ENCODE results near the gene ALDH3B2.

ALDH3B2 gene

DNA sequence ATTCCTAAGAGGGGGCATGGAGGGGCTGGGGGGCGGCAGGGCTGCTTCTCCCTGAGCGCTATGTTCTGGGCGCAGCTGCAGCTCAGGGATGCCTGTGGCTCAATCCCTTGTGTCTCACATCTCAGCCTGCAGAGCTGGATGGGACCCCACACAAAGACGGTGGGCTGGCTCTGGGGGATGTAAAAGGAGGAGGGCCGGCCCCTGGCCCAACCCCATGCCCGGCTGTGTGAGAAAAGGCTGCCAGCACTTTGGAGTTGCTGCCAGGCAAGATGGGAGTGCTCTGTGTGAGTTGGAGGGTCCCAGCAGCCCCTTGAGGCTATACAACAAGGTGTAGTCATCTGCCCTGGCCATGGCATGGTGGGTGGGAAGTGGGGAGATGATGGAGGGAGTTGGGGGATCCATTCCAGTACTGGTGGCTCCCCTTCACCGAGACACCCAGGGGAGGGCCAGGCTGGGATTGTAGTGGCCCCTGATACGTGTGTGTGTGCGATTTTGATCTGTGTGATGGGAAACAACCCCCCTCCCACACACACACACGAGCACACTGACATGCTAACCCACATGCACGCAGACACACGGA lies 33.6 kb downstream of the ALDH3B2 start:
- TF ChIP-seq POLR2AphosphoS5 (IDR thresholded peaks at IDR 0.05; ENCODE audit: low read depth, low read length) = no peak
- no peak for TF ChIP-seq SIN3A (IDR thresholded peaks at IDR 0.05; ENCODE audit: borderline replicate concordance, insufficient read depth, low read length)
- TF ChIP-seq TAF1 (IDR thresholded peaks at IDR 0.05; ENCODE audit: borderline replicate concordance, insufficient read depth, low read length) = no peak
- no peak for TF ChIP-seq FOXP2 (optimal IDR thresholded peaks at IDR 0.05; ENCODE audit: borderline replicate concordance, extremely low read depth, extremely low read length, insufficient read depth)
- TF ChIP-seq, protein P1, sequence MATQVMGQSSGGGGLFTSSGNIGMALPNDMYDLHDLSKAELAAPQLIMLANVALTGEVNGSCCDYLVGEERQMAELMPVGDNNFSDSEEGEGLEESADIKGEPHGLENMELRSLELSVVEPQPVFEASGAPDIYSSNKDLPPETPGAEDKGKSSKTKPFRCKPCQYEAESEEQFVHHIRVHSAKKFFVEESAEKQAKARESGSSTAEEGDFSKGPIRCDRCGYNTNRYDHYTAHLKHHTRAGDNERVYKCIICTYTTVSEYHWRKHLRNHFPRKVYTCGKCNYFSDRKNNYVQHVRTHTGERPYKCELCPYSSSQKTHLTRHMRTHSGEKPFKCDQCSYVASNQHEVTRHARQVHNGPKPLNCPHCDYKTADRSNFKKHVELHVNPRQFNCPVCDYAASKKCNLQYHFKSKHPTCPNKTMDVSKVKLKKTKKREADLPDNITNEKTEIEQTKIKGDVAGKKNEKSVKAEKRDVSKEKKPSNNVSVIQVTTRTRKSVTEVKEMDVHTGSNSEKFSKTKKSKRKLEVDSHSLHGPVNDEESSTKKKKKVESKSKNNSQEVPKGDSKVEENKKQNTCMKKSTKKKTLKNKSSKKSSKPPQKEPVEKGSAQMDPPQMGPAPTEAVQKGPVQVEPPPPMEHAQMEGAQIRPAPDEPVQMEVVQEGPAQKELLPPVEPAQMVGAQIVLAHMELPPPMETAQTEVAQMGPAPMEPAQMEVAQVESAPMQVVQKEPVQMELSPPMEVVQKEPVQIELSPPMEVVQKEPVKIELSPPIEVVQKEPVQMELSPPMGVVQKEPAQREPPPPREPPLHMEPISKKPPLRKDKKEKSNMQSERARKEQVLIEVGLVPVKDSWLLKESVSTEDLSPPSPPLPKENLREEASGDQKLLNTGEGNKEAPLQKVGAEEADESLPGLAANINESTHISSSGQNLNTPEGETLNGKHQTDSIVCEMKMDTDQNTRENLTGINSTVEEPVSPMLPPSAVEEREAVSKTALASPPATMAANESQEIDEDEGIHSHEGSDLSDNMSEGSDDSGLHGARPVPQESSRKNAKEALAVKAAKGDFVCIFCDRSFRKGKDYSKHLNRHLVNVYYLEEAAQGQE (IDR thresholded peaks at IDR 0.05; ENCODE audit: insufficient read depth in 1 of 2, low read depth in 2 of 2, low read length in 2 of 2) = no peak

DNA sequence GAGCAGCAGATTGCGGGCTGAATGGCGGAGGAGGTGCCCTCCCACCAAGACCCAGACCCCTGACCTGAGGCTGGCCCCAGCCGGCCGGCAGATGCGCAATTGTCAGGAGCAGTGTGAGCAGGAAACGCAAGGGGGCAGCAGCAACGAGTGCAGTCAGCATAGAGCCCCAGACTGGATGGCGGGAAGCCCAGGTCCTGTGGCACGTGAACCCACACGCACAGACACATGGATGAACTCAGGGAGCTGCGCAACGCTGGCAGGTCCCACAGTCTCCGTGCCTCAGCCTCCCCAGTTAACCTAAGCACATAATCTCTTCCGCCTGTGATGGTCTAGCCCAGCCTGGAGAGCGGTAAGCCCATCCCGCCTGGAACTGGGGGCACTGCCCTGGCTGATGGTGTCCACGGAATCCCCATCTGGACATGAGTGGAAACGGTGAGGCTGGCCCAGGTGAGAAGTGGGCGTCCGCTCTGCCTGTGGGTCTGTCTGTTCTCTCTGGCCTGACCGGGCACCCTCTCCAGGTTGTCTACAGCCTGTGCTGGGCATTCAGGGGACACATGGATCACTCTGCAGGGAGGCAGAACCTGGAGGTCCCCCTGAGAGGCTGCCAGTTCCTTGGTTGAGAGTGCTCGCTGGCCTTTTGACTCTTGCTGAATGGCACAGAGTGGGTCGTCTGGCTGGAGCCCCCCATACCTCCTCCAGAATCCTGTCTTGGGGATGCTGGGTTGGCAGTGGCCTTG lies 34.2 kb downstream of the ALDH3B2 start:
- TF ChIP-seq SIN3A (IDR thresholded peaks at IDR 0.05; ENCODE audit: borderline replicate concordance, insufficient read depth, low read length) (no peak), FOXP2 (optimal IDR thresholded peaks at IDR 0.05; ENCODE audit: borderline replicate concordance, extremely low read depth, extremely low read length, insufficient read depth) (no peak), POLR2AphosphoS5 (IDR thresholded peaks at IDR 0.05; ENCODE audit: low read depth, low read length) (no peak), TAF1 (IDR thresholded peaks at IDR 0.05; ENCODE audit: borderline replicate concordance, insufficient read depth, low read length) (no peak)
- TF ChIP-seq, protein P1 (IDR thresholded peaks at IDR 0.05; ENCODE audit: insufficient read depth in 1 of 2, low read depth in 2 of 2, low read length in 2 of 2) = no peak

DNA sequence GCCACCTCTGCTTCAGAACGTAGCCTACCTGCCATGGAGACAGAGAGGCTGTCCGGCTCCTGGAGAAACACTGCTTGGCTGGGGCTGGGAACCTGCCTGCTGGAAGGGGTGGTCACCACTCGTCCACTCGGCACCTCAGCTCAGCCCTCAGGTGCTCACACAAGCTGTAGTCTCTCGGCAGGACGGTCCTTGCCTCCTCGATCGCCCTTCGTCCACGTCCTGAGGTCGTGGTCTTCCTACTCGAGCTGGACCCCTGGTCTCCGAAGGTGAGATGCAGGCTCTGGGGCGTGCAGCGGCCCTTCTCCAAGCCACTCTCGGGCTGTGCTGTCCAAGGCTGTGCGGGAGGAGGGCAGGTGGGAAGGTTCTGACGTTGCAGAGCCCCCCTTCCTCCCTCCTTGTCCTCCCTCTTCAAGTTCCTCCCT lies 35.0 kb downstream of the ALDH3B2 start, which contains the start of gene TBX10:
TSS of gene TBX10 (minus strand) at position 326 of the 422 bp plus-strand sequence. CDS start at position 35, 291 bp downstream.
- TF ChIP-seq SIN3A (IDR thresholded peaks at IDR 0.05; ENCODE audit: borderline replicate concordance, insufficient read depth, low read length) = no peak
- TF ChIP-seq, protein P1 (IDR thresholded peaks at IDR 0.05; ENCODE audit: insufficient read depth in 1 of 2, low read depth in 2 of 2, low read length in 2 of 2) = no peak
- no peak for TF ChIP-seq TAF1 (IDR thresholded peaks at IDR 0.05; ENCODE audit: borderline replicate concordance, insufficient read depth, low read length)
- TF ChIP-seq POLR2AphosphoS5 (IDR thresholded peaks at IDR 0.05; ENCODE audit: low read depth, low read length) = no peak
- no peak for TF ChIP-seq FOXP2 (optimal IDR thresholded peaks at IDR 0.05; ENCODE audit: borderline replicate concordance, extremely low read depth, extremely low read length, insufficient read depth)

DNA sequence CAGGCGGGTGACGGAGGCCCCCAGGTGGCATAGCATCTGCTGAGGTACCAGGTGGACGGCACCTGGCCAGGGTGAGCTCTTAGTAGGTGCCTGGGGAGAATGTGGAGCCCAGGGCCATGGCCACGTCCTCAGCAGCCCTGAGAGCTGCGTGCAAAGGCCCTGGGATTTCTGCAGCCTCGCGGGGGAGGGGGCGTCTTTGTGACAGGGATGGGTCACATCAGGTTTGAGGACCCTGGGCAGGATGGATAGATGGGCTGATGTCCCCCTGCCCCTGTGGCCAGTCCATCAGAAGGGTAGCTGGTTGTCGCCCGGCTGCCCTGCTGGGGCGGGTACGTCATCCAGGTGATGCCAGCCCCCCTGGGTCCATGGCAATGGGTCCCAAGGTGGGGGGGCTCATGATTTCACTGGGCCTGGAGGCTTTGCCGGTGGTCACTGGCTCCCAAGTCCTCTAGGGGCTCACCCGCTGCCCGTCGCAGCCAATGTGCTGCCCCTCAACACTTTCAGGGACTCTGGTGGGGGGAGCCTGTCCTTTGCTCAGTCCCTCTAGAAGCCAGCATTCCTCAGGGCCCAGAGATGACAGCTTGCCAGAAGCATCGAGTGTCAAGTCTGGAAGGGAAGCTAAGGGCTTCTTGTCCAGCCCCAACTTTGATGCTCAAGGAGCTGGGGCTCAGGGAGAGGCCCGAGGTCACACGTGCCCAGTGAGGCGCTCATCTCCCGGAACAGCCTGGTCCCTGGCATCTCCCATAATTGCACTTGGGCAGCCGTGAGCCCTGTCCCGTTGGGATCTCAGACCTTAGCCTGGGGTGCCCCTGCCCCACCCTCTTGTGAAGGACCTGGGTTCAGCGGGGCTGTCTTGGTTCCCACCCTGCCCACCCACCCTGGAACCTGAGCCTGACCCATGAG lies 35.6 kb downstream of the ALDH3B2 start:
- TF ChIP-seq FOXP2 (optimal IDR thresholded peaks at IDR 0.05; ENCODE audit: borderline replicate concordance, extremely low read depth, extremely low read length, insufficient read depth) (no peak), TAF1 (IDR thresholded peaks at IDR 0.05; ENCODE audit: borderline replicate concordance, insufficient read depth, low read length) (no peak), POLR2AphosphoS5 (IDR thresholded peaks at IDR 0.05; ENCODE audit: low read depth, low read length) (no peak), SIN3A (IDR thresholded peaks at IDR 0.05; ENCODE audit: borderline replicate concordance, insufficient read depth, low read length) (no peak)
- TF ChIP-seq, protein P1 (IDR thresholded peaks at IDR 0.05; ENCODE audit: insufficient read depth in 1 of 2, low read depth in 2 of 2, low read length in 2 of 2) = no peak

Measured in PFSK-1 (cell line).